Posterior vena cava (tissue), 2 donors: ENCODE data around the gene METTL21C. TPM values are rescaled to one million over a fixed set of nuclear protein-coding genes. Genes with fewer than 3 reads are reported as not detected.

Experiments used
- DNase-seq: peaks from one replicate; pipeline ENCODE4 v3.0.0-alpha.2; 2020; ENCODE audit warnings: low spot score
- intact Hi-C, 2 donors: fragments of 100-400 bp; cut with DNase I; formaldehyde crosslinking; loops; one replicate each; pipeline versions ENCODE4 v1.14.1 to v1.14.2; 2022 to 2023
- long read RNA-seq, 2 donors: library from polyadenylated mRNA; unstranded; transcript quantifications; one replicate each; pipeline ENCODE4 v2.0.0, GENCODE V29; 2020 to 2021
- total RNA-seq, 2 donors: library from RNA; stranded (reverse); fragmentation: NEBNext Ultra II Directional; extraction: Animal tissue kit (Norgen Biotek cat#: 25700); gene quantifications; one replicate each; pipeline ENCODE4 v1.2.1, GENCODE V29; 2021
- donor health status: DM: yes; HTN: yes; CAD: no.
- donor health status: DM: yes; HTN: yes; CAD: no.

The METTL21C gene
- not detected for total RNA-seq
- long read RNA-seq, donor 1: 0 reads
- long read RNA-seq, donor 2: 0 reads

GRCh38 chr13:102694937-102695336, at the start of gene METTL21C:
Gene METTL21C (minus strand): TSS chr13:102695044. CDS start chr13:102694498, 546 bp downstream.
- intact Hi-C loops: loop anchor here in 1 of 2 donors (5.0 kb wide), 1 partner anchor 892 kb away; no protein-coding TSS in a partner anchor
- DNase-seq: no peak

- no peak for DNase-seq
- intact Hi-C loops: no loop called here
Measured at GRCh38 chr13:102742506-102742905, 47.7 kb upstream of the METTL21C start.

- no peak for DNase-seq
- intact Hi-C loops: no loop called here
Measured at GRCh38 chr13:102742101-102742500, 47.3 kb upstream of the METTL21C start.

DNA sequence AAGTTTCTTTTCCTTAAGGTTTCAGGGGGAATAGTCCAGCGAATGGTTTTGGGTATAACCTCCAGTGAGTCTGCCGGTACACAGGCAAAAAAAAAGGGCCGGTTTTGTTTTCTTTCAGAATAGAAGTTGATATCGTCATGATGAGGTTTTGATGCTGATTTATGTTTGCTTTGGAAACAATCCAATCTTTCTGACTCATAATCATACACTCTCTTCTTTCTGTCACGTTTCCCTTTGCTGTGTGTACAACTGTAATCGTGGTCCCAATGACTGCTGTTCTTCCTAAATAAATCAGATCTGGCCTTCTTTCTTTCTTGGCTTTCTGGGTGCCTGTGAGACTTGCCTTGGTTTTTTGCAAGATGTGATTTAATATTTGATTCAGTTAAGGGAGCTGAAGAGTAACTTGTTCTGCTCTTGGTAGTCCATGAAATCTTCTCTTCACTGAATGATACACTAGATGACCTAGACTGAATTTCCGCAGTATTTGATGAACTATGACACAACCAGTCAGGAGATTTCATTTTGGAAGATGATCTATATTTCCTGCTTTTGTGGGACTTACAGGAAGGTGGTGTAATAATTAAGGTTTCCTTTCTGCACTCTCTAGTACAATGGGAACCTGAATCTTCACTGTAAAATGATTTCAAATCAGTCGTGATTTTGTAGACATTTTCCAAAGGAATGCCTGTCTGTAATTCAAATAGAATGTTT, 34.9 kb upstream of the METTL21C start:
- no peak for DNase-seq
- intact Hi-C loops: loop anchor here (5.0 to 10.0 kb wide), 4 partner anchors 75 to 152 kb away; partner anchors contain the start of gene TPP2 (in 1 of the 2)

DNA sequence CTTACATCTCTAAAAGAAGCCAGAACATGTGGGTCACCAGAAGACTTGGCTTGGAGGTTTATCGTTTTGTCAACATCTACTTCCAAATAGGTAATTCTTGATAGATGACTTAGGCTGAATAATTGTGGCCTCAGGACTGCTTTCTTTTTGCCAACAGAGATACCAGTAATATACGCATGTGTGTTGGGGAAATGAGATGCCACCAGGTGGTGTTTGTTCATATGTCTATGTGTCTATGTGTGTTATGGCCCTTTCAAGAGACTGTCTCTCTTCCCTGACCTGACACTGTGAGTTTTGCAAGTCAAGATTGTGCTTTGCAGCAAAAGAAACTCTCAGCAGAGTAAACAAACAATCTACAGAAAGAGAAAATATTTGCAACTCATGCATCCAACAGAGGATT, 31.6 kb upstream of the METTL21C start:
- intact Hi-C loops: loop anchor here in 1 of 2 donors (5.0 to 10.0 kb wide), 3 partner anchors 72 to 149 kb away; partner anchors contain the start of gene TPP2
- no peak for DNase-seq

DNA sequence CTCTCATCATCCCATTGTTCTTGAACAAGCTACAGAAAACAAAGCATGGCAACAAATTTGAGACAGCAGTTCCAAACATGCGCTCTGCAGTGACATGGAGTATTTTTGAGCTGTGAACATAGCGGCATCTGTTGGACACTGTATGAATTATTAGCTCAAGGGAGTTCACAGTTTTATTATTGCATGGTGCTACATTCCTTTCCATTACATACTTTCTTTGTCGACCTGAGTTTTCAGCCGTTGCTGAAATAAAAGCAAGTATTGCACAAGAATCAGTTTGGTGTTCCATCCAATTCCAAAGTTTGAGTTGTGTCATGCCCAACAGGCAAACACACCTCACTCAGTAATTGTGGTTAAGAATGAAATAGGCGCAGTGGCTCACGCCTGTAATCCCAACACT, 30.1 kb upstream of the METTL21C start:
- no peak for DNase-seq
- intact Hi-C loops: loop anchor here in 1 of 2 donors (5.0 to 10.0 kb wide), 3 partner anchors 70 to 148 kb away; partner anchors contain the start of gene TPP2

- no peak for DNase-seq
- intact Hi-C loops: loop anchor here in 1 of 2 donors (10.0 kb wide), 1 partner anchor 67 kb away; no protein-coding TSS in a partner anchor
Measured at GRCh38 chr13:102721800-102722231, 27.0 kb upstream of the METTL21C start.

DNA sequence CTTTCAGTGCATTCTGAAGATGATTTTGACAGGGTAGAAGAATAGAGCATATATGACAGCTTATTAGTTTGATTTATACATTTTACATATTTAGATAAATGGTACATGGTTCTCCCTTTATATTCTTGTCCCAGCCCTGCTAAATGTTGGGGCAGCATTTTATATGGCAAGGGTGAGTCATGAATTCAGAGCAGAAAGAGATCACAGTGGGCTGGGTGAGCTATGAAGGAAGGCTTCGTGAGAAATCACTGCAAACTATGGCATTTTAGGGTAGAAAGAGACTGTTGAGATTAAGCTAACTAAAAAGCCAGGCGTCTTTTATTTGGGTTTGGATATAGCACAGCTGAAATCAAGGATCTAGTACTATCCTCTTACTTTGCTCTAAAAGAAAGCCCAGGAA, 23.9 kb upstream of the METTL21C start:
- intact Hi-C loops: no loop called here
- no peak for DNase-seq

DNA sequence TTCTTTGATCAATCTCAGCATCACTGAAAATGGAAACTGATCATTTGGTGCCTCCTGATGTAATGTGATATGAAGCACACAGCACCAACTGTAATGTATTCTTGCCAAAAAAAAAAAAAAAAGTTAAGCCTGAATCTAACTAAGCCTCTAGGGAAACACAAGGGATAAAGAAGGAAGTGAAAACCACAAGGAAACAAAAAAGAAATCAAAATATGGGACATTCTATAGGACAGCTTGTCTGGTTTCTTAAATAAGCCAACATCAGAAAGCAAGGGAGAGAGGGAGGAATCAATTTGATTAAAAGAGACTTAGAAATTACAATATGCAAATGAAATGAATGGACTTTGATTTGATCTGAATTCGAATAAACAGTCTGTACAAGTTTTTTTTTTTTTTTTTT, 20.6 kb upstream of the METTL21C start:
- DNase-seq: no peak
- intact Hi-C loops: no loop called here

GRCh38 chr13:102710261-102710679, 15.4 kb upstream of the METTL21C start:
- DNase-seq: peak; percentile 82
- intact Hi-C loops: no loop called here

GRCh38 chr13:102709536-102709935, 14.7 kb upstream of the METTL21C start:
- intact Hi-C loops: no loop called here

GRCh38 chr13:102708991-102709390, 14.1 kb upstream of the METTL21C start:
- intact Hi-C loops: no loop called here
- DNase-seq: no peak

More at GRCh38 chr13:102709536-102709935, 14.7 kb upstream of the METTL21C start:
- no peak for DNase-seq

DNA sequence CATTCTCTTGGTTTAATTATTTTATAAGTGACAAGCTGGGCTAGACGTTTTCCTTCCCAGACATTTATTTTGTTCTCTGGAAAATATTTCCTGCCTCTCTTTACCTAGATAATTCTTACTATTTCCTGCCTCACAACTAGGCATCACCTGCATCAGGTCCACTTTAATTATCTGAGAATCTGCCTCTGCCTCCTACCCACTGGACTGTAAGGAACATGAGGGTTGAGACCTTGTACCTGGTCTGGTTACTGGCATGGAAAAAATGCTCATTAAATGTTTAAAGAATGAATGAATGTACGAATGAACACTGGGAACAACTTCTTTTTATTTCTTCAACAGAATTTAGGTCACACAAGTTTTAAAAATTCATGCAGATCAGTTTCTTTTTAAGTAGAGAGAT, 13.4 kb upstream of the METTL21C start:
- intact Hi-C loops: no loop called here
- DNase-seq: no peak

DNA sequence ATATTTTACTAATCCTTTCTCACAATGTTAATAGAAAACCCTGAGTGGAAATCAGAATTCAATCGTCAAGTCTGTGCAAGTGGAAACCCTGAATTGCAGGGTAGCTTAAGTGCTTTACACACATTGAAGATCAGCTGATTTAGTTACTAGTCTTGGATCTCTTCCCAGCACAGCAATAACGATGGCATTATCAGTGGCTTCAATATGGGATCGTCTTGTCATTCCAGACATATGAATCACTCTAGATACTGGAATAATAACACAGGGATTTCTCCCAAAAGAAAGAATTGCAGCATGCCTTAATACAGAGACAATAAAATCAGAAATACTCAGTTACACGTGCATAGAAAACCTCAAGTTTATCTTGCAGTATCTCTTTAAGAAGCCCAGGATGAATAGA, 12.6 kb upstream of the METTL21C start:
- no peak for DNase-seq
- intact Hi-C loops: no loop called here

GRCh38 chr13:102704238-102705058, 9.6 kb upstream of the METTL21C start:
- intact Hi-C loops: no loop called here
- DNase-seq: no peak

- intact Hi-C loops: no loop called here
- no peak for DNase-seq
Measured at GRCh38 chr13:102703726-102704035, 8.8 kb upstream of the METTL21C start.

DNA sequence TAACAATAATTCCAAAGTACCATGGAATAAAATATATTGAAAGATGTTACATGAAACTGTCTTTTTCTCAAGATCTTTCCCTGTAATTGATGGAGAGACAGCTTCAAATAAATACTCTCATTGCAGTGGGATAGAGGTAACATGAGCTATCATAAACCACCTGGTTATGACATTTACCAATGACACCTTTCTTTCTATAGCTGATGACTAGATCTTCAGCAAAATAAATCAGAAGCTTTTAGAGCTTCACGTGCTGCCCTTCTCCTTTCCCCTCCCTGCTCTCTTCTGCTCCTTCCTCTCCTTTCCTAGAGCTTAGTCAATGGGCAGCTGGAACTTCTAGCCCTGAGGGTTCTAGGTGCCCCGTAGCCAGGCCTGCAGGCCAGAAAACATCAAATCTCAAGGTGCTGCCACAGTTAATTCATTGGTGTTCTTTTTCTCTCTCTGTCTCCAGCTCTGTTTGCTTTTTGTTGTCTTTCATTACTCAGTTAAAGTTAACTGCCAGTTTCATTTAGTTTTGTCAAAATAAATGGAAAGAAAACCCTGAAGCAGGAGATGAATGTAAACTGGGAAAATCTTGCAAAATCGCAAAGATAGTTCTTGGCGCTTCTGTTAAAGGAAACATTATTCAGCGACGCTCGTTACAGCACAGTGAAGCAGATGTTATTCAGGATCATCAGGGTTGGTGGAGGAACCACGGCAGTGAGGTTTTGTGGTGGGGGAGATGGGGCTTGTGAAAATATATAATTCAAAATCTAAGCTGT, 8.3 kb upstream of the METTL21C start:
- intact Hi-C loops: no loop called here
- DNase-seq: no peak

DNA sequence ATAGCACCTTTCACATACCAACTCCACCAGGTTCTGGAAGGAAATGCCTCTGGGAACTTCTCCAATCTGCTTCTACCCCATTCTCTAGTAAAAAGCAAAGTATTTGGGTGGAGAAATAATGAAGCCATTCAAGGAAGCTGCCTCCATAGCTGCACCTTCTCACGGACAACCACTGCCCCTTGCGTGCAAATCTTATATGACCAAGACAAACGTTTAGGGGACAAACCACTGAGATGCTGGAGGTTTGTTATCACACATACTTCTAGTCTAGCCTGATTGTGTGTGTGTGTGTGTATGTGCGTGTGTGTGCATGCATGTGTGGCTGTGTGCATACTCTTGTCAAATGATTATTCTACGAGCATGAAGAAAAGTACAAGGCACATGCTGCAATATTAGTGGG, 6.5 kb upstream of the METTL21C start:
- no peak for DNase-seq
- intact Hi-C loops: no loop called here
